Smooth muscle cell of the umbilical artery (primary cell): ENCODE results near the gene ZNF709. TPM values are rescaled to one million over a fixed set of nuclear protein-coding genes. Genes with fewer than 3 reads are reported as not detected.

Source experiments
- total RNA-seq: library from RNA; depleted of rRNA; stranded (reverse); fragments of >200 nt; gene quantifications from 2 replicates; pipeline ENCODE4 v1.2.3, GENCODE V29; 2014

ZNF709 gene
- total RNA-seq: 2.9 and 4.8 TPM in 2 replicates

DNA sequence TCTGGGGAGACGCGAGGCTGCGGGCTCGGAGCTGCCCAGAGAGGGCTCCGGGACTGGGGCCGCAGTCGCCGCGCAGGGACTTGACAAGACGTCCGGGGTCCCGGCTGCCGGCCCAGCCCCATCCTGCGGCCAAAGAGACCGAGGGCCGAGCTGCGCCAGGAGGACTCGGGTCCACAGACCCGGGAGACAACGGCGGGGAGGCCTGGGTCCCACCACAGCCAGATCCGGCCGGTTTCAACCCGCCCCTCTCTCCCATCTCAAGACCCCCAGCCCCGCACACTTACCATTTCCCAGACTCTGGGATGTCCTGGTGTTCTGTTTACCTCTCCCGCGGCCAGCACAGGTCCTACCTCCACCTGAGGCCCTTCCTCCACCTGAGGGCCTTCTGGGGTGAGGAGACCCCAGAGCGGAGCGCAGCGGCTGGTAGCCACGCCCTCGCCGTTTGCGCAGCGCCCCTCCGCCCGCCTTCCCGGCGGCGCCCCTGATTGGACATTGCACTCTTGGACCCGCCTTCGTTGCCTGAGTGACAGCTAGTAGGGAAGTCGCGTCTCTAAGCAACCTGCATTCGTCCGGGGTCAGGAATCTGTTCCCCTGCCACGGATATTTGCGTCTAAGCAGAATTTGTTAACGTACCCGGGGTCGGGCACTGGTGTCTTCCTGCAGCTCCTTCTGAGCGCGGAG, at the start of gene ZNF709:
Gene ZNF709 (minus strand): TSS at position 446 of the 681 bp plus-strand sequence. CDS start 159 bp downstream, at position 287.

GRCh38 chr19:12440541-12441316, 43.9 kb downstream of the ZNF709 start, which contains the start of gene ZNF443:
TSS of gene ZNF443 (minus strand) at chr19:12441021. CDS start at chr19:12440914, 107 bp downstream.

Other genes with a start within 250 kb of the ZNF709 start
- 9.5 and 13.1 TPM in 2 replicates for gene ZNF44, start 189.9 kb downstream of the ZNF709 start, total RNA-seq
- 3.5 and 5.6 TPM in 2 replicates for gene ZNF563, start 151.2 kb downstream of the ZNF709 start, total RNA-seq
- 3.3 and 3.9 TPM in 2 replicates for gene ZNF442, start 119.1 kb downstream of the ZNF709 start, total RNA-seq
- gene ZNF799, start 83.5 kb downstream of the ZNF709 start, total RNA-seq: 2.9 and 3.3 TPM in 2 replicates
- gene ZNF443, start 43.8 kb downstream of the ZNF709 start, total RNA-seq: 1.8 and 3.8 TPM in 2 replicates
- 7.5 and 8.9 TPM in 2 replicates for gene ZNF564, start 66.7 kb upstream of the ZNF709 start, total RNA-seq
- 11.6 and 12.3 TPM in 2 replicates for gene ZNF490, start 126.0 kb upstream of the ZNF709 start, total RNA-seq
- gene ZNF791, start 126.1 kb upstream of the ZNF709 start, total RNA-seq: 14.0 and 16.8 TPM in 2 replicates
- 41.3 and 47.9 TPM in 2 replicates for gene MAN2B1, start 181.9 kb upstream of the ZNF709 start, total RNA-seq
- gene WDR83, start 182.0 kb upstream of the ZNF709 start, total RNA-seq: 10.2 and 10.7 TPM in 2 replicates
- 43.8 and 51.4 TPM in 2 replicates for gene DHPS, start 197.1 kb upstream of the ZNF709 start, total RNA-seq
- gene GNG14, start 203.2 kb upstream of the ZNF709 start, total RNA-seq: not detected in 2 replicates
- 4.6 and 4.8 TPM in 2 replicates for gene FBXW9, start 211.8 kb upstream of the ZNF709 start, total RNA-seq
- 35.6 and 65.1 TPM in 2 replicates for gene TNPO2, start 239.1 kb upstream of the ZNF709 start, total RNA-seq
- 82.2 and 89.1 TPM in 2 replicates for gene TRIR, start 249.9 kb upstream of the ZNF709 start, total RNA-seq